Measurements from ENCODE around the gene KRTAP10-6.
"Not testable (repeated sequence)": the region's sequence is repeated elsewhere in the genome, so short reads cannot be mapped to it uniquely, and the experiment has no call there.

Gene KRTAP10-6

GRCh38 chr21:44558695-44559094 lies 33.6 kb downstream of the KRTAP10-6 start, which contains the start of gene KRTAP10-3:
Gene KRTAP10-3, minus strand, starts transcription at chr21:44558795. Its CDS starts 80 bp downstream, at chr21:44558715.
- no peak for DNase-seq (ENCODE audit: extremely low spot score)
- ChIA-PET CTCF (no interaction called here), POLR2A (no interaction called here)
- TF ChIP-seq SP1 (IDR thresholded peaks at IDR 0.05) (no peak), HDGF (IDR thresholded peaks at IDR 0.05; ENCODE audit: borderline replicate concordance) (no peak), FOXM1 (IDR thresholded peaks at IDR 0.05; ENCODE audit: borderline replicate concordance) (no peak), PKNOX1 (IDR thresholded peaks at IDR 0.05) (no peak), BHLHE40 (IDR thresholded peaks at IDR 0.05; ENCODE audit: borderline replicate concordance) (no peak), TARDBP (IDR thresholded peaks at IDR 0.05) (no peak), ELF4 (IDR thresholded peaks at IDR 0.05) (no peak), ARNT (IDR thresholded peaks at IDR 0.05) (no peak), LEF1 (IDR thresholded peaks at IDR 0.05; ENCODE audit: borderline replicate concordance) (no peak), CTBP1 (IDR thresholded peaks at IDR 0.05; ENCODE audit: borderline replicate concordance) (no peak), L3MBTL2 (conservative IDR thresholded peaks at IDR 0.05) (no peak), ZNF384 (IDR thresholded peaks at IDR 0.05) (no peak), FOXA1 (IDR thresholded peaks at IDR 0.05) (no peak), NFRKB (IDR thresholded peaks at IDR 0.05) (no peak), SUZ12 (IDR thresholded peaks at IDR 0.05) (no peak), FOXK2 (IDR thresholded peaks at IDR 0.05) (no peak)

GRCh38 chr21:44558329-44558675 lies 34.0 kb downstream of the KRTAP10-6 start:
- DNase-seq (ENCODE audit: extremely low spot score); CTCF ChIA-PET: not testable (repeated sequence)

GRCh38 chr21:44557491-44558328 lies 34.6 kb downstream of the KRTAP10-6 start:
- DNase-seq (ENCODE audit: extremely low spot score), result no peak
- ChIA-PET CTCF (interaction anchor here (0.6 kb wide), 1 partner anchor 156 kb away, joined by 3 read pairs; no protein-coding TSS in a partner anchor), POLR2A (no interaction called here)
- TF ChIP-seq SUZ12 (IDR thresholded peaks at IDR 0.05), result no peak
- no peak for TF ChIP-seq CTBP1 (IDR thresholded peaks at IDR 0.05; ENCODE audit: borderline replicate concordance)
- no peak for TF ChIP-seq FOXM1 (IDR thresholded peaks at IDR 0.05; ENCODE audit: borderline replicate concordance)
- TF ChIP-seq SP1 (IDR thresholded peaks at IDR 0.05), result no peak
- TF ChIP-seq L3MBTL2 (conservative IDR thresholded peaks at IDR 0.05), result no peak
- no peak for TF ChIP-seq PKNOX1 (IDR thresholded peaks at IDR 0.05)
- TF ChIP-seq ELF4 (IDR thresholded peaks at IDR 0.05), result no peak
- TF ChIP-seq FOXK2 (IDR thresholded peaks at IDR 0.05), result no peak
- TF ChIP-seq ARNT (IDR thresholded peaks at IDR 0.05), result no peak
- TF ChIP-seq HDGF (IDR thresholded peaks at IDR 0.05; ENCODE audit: borderline replicate concordance), result no peak
- no peak for TF ChIP-seq NFRKB (IDR thresholded peaks at IDR 0.05)
- no peak for TF ChIP-seq BHLHE40 (IDR thresholded peaks at IDR 0.05; ENCODE audit: borderline replicate concordance)
- TF ChIP-seq LEF1 (IDR thresholded peaks at IDR 0.05; ENCODE audit: borderline replicate concordance), result no peak
- TF ChIP-seq FOXA1 (IDR thresholded peaks at IDR 0.05), result no peak
- no peak for TF ChIP-seq TARDBP (IDR thresholded peaks at IDR 0.05)
- no peak for TF ChIP-seq ZNF384 (IDR thresholded peaks at IDR 0.05)

More at GRCh38 chr21:44558329-44558675, 34.0 kb downstream of the KRTAP10-6 start:
- POLR2A ChIA-PET, result not testable (repeated sequence)

- ChIA-PET CTCF (interaction anchor here (0.6 kb wide), 1 partner anchor 157 kb away, joined by 3 read pairs; no protein-coding TSS in a partner anchor), POLR2A (no interaction called here)
- TF ChIP-seq SP1 (IDR thresholded peaks at IDR 0.05), result no peak
- no peak for TF ChIP-seq CTBP1 (IDR thresholded peaks at IDR 0.05; ENCODE audit: borderline replicate concordance)
- no peak for TF ChIP-seq TARDBP (IDR thresholded peaks at IDR 0.05)
- no peak for TF ChIP-seq PKNOX1 (IDR thresholded peaks at IDR 0.05)
- TF ChIP-seq SUZ12 (IDR thresholded peaks at IDR 0.05), result no peak
- no peak for TF ChIP-seq FOXK2 (IDR thresholded peaks at IDR 0.05)
- TF ChIP-seq L3MBTL2 (conservative IDR thresholded peaks at IDR 0.05), result no peak
- TF ChIP-seq NFRKB (IDR thresholded peaks at IDR 0.05), result no peak
- TF ChIP-seq LEF1 (IDR thresholded peaks at IDR 0.05; ENCODE audit: borderline replicate concordance), result no peak
- no peak for TF ChIP-seq BHLHE40 (IDR thresholded peaks at IDR 0.05; ENCODE audit: borderline replicate concordance)
- no peak for TF ChIP-seq FOXA1 (IDR thresholded peaks at IDR 0.05)
- no peak for TF ChIP-seq ZNF384 (IDR thresholded peaks at IDR 0.05)
- no peak for TF ChIP-seq FOXM1 (IDR thresholded peaks at IDR 0.05; ENCODE audit: borderline replicate concordance)
- DNase-seq (ENCODE audit: extremely low spot score), result no peak
These were observed 35.4 kb downstream of the KRTAP10-6 start for GRCh38 chr21:44556879-44557278.

GRCh38 chr21:44555200-44555875 lies 37.0 kb downstream of the KRTAP10-6 start:
- TF ChIP-seq CTBP1 (IDR thresholded peaks at IDR 0.05; ENCODE audit: borderline replicate concordance) (no peak), NFRKB (IDR thresholded peaks at IDR 0.05) (no peak), BHLHE40 (IDR thresholded peaks at IDR 0.05; ENCODE audit: borderline replicate concordance) (no peak)
- ChIA-PET POLR2A (no interaction called here), CTCF (no interaction called here)
- peak; percentile 3 for DNase-seq (ENCODE audit: extremely low spot score)

GRCh38 chr21:44552681-44553080 lies 39.6 kb downstream of the KRTAP10-6 start:
- TF ChIP-seq NFRKB (IDR thresholded peaks at IDR 0.05) (no peak), CTBP1 (IDR thresholded peaks at IDR 0.05; ENCODE audit: borderline replicate concordance) (no peak), BHLHE40 (IDR thresholded peaks at IDR 0.05; ENCODE audit: borderline replicate concordance) (no peak), ARNT (IDR thresholded peaks at IDR 0.05) (no peak), HDGF (IDR thresholded peaks at IDR 0.05; ENCODE audit: borderline replicate concordance) (no peak), FOXM1 (IDR thresholded peaks at IDR 0.05; ENCODE audit: borderline replicate concordance) (no peak), TARDBP (IDR thresholded peaks at IDR 0.05) (no peak), L3MBTL2 (conservative IDR thresholded peaks at IDR 0.05) (no peak)
- POLR2A ChIA-PET, result no interaction called here
- CTCF ChIA-PET, result no interaction called here
- peak; percentile 5 for DNase-seq (ENCODE audit: extremely low spot score)
